Neural crest cell (in vitro differentiated cells): ENCODE measurements around the gene OSBP. TPM values are rescaled to one million over a fixed set of nuclear protein-coding genes. Genes with fewer than 3 reads are reported as not detected.

Experiments
- DNase-seq: peaks from one replicate; pipeline ENCODE4 v3.0.0; 2021; ENCODE audit warnings: low read depth, mixed read lengths, low spot score
- H3K27ac Mint-ChIP-seq: one replicate; pipeline ENCODE4 v1.8.0; 2021; ENCODE audit warnings: mild to moderate bottlenecking, mixed read lengths; ENCODE audit not compliant: unreplicated experiment
- H3K27me3 Mint-ChIP-seq: 2 replicates; pipeline ENCODE4 v1.8.0; 2021; ENCODE audit warnings: low read depth, mild to moderate bottlenecking, mixed read lengths
- H3K36me3 Mint-ChIP-seq: 2 replicates; pipeline ENCODE4 v1.8.0; 2021; ENCODE audit warnings: low read depth, mild to moderate bottlenecking, mixed read lengths
- H3K4me1 Mint-ChIP-seq: 2 replicates; pipeline ENCODE4 v1.8.0; 2021; ENCODE audit warnings: mixed read lengths
- H3K4me3 Mint-ChIP-seq: one replicate; pipeline ENCODE4 v1.8.0; 2021; ENCODE audit warnings: mild to moderate bottlenecking, mixed read lengths
- H3K9me3 Mint-ChIP-seq: 2 replicates; pipeline ENCODE4 v1.8.0; 2021; ENCODE audit warnings: mixed read lengths
- microRNA-seq: library from miRNA; unstranded; fragments of <30 nt; microRNA quantifications from one replicate; pipeline ENCODE4, GENCODE V29; 2020
- total RNA-seq: library from RNA; stranded (reverse); gene quantifications from 2 replicates; pipeline ENCODE4 v1.2.1, GENCODE V29; 2021
- TF ChIP-seq, protein P1 (sequence below): fragments of 200-600 bp; sonication (generic); conservative IDR thresholded peaks from 2 replicates; pipeline ENCODE4 v1.5.0; 2021; ENCODE audit warnings: antibody characterized with exemption, mild to moderate bottlenecking

Gene OSBP
- total RNA-seq, 1 donor from 2014 or later = 30.5 TPM

DNA sequence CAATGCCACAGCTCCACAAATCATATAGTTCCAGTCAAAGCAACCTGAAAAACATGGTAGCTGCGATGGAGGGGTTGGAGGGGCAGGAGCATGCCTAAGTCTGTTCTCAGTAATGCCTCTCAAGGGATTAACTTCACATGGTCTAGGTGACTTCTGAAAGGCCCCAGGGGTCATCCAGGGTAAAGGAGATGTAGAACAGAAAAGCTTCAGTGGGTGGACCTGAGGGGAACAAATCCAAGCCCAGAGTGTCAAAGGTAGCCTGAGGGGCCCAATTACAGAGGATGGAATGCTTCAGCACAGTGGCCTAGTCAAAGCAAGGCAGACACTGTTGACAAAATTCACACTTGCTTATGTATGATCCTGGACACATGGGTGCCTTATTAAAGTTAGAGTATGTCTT lies 80.9 kb downstream of the OSBP start:
- peaks cover 3% of the 10 kb centered on the region for H3K9me3 Mint-ChIP-seq
- TF ChIP-seq, protein P1, sequence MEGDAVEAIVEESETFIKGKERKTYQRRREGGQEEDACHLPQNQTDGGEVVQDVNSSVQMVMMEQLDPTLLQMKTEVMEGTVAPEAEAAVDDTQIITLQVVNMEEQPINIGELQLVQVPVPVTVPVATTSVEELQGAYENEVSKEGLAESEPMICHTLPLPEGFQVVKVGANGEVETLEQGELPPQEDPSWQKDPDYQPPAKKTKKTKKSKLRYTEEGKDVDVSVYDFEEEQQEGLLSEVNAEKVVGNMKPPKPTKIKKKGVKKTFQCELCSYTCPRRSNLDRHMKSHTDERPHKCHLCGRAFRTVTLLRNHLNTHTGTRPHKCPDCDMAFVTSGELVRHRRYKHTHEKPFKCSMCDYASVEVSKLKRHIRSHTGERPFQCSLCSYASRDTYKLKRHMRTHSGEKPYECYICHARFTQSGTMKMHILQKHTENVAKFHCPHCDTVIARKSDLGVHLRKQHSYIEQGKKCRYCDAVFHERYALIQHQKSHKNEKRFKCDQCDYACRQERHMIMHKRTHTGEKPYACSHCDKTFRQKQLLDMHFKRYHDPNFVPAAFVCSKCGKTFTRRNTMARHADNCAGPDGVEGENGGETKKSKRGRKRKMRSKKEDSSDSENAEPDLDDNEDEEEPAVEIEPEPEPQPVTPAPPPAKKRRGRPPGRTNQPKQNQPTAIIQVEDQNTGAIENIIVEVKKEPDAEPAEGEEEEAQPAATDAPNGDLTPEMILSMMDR = no peak
- H3K27ac Mint-ChIP-seq = no peak overlapping the region
- H3K4me1 Mint-ChIP-seq = peaks cover 11% of the 10 kb centered on the region
- H3K36me3 Mint-ChIP-seq = no peaks in the 10 kb centered on the region
- no peak overlapping the region for H3K4me3 Mint-ChIP-seq
- H3K27me3 Mint-ChIP-seq = no peaks in the 10 kb centered on the region
- DNase-seq = no peak

DNA sequence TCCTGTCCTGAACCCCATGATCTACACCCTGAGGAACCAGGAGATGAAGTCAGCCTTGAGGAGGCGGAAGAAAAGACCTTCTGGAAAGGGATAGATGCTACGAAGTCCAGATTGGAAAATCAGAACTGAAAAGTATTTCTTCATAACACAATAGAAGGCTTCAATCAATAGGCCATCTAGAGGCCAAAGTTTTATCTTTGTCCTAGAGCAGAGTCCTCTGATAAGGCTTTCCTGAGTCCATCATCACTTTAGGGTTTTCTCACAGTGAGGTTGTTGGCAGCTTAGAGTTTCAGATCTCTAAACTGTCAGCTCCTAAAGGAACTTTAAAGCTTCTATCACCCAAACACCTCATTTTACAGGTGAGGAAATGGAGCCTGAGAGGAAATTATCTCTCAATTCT lies 83.0 kb downstream of the OSBP start:
- TF ChIP-seq, protein P1 = no peak
- no peak overlapping the region for H3K4me3 Mint-ChIP-seq

DNA sequence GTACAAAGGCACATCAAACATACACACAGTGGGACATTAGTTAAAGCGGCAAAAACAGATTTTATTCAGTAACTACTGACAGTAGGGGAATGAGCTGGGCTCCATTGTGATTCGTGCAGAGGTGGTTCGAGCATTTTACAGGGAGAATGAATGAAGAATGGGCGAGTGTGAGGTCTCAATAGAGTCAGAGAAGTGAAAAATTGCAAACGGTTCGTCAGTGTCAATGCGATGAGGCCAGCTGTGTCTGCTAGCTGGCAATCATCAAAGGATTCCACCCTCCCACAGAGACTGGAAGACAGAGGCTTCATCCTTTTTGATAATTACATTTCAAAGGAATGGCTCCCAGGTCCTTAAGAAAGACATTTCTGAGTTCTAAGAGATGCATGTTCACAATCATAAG lies 86.9 kb downstream of the OSBP start:
- peaks cover 3% of the 10 kb centered on the region for H3K9me3 Mint-ChIP-seq
- peak overlapping the region; percentile 9 for H3K4me3 Mint-ChIP-seq
- DNase-seq = no peak

More for the DNA sequence above, 83.0 kb downstream of the OSBP start:
- Mint-ChIP-seq H3K36me3 (no peaks in the 10 kb centered on the region), H3K27me3 (no peaks in the 10 kb centered on the region), H3K27ac (no peak overlapping the region), H3K4me1 (peaks cover 25% of the 10 kb centered on the region), H3K9me3 (peaks cover 3% of the 10 kb centered on the region)
- no peak for DNase-seq

More for the DNA sequence above, 86.9 kb downstream of the OSBP start:
- peak overlapping the region; percentile 31 for H3K27ac Mint-ChIP-seq
- H3K4me1 Mint-ChIP-seq = peaks cover 20% of the 10 kb centered on the region
- TF ChIP-seq, protein P1 = no peak
- no peaks in the 10 kb centered on the region for H3K27me3 Mint-ChIP-seq
- no peaks in the 10 kb centered on the region for H3K36me3 Mint-ChIP-seq

Small RNA genes lying within 50 kb of the gene (microRNA-seq; reads per million reads assigned to microRNA genes)
- gene MIR3162 = not detected

Other genes with a start within 250 kb of the OSBP start
- gene OR5A2, start 189.4 kb downstream of the OSBP start, total RNA-seq = not detected in 2 replicates
- not detected in 2 replicates for gene OR5A1, start 179.3 kb downstream of the OSBP start, total RNA-seq
- not detected in 2 replicates for gene OR4D6, start 158.8 kb downstream of the OSBP start, total RNA-seq
- gene OR4D10, start 142.5 kb downstream of the OSBP start, total RNA-seq = not detected in 2 replicates
- not detected in 2 replicates for gene OR4D11, start 112.2 kb downstream of the OSBP start, total RNA-seq
- gene OR4D9, start 104.2 kb downstream of the OSBP start, total RNA-seq = not detected in 2 replicates
- gene PATL1, start 53.3 kb upstream of the OSBP start, total RNA-seq = 35.4 and 36.6 TPM in 2 replicates
- gene OR10V1, start 98.1 kb upstream of the OSBP start, total RNA-seq = not detected in 2 replicates
- 6.5 and 7.0 TPM in 2 replicates for gene STX3, start 139.6 kb upstream of the OSBP start, total RNA-seq
- 44.4 and 45.6 TPM in 2 replicates for gene MRPL16, start 195.0 kb upstream of the OSBP start, total RNA-seq
- gene CBLIF, start 229.7 kb upstream of the OSBP start, total RNA-seq = not detected in 2 replicates